Left forelimb (tissue), 1 donor: Measurements from ENCODE around the gene ZNF691.
"Not testable (repeated sequence)": the region's sequence is repeated elsewhere in the genome, so short reads cannot be mapped to it uniquely, and the experiment has no call there.

Source experiments
- DNase-seq: peaks from one replicate; pipeline ENCODE4 v3.0.0-alpha.2; 2018; ENCODE audit warnings: low spot score

ZNF691 gene, protein sequence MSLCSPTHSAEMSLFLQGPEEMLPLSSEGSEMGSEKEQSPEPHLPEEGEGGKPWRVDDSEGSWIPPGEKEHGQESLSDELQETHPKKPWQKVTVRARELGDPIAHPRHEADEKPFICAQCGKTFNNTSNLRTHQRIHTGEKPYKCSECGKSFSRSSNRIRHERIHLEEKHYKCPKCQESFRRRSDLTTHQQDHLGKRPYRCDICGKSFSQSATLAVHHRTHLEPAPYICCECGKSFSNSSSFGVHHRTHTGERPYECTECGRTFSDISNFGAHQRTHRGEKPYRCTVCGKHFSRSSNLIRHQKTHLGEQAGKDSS

DNA sequence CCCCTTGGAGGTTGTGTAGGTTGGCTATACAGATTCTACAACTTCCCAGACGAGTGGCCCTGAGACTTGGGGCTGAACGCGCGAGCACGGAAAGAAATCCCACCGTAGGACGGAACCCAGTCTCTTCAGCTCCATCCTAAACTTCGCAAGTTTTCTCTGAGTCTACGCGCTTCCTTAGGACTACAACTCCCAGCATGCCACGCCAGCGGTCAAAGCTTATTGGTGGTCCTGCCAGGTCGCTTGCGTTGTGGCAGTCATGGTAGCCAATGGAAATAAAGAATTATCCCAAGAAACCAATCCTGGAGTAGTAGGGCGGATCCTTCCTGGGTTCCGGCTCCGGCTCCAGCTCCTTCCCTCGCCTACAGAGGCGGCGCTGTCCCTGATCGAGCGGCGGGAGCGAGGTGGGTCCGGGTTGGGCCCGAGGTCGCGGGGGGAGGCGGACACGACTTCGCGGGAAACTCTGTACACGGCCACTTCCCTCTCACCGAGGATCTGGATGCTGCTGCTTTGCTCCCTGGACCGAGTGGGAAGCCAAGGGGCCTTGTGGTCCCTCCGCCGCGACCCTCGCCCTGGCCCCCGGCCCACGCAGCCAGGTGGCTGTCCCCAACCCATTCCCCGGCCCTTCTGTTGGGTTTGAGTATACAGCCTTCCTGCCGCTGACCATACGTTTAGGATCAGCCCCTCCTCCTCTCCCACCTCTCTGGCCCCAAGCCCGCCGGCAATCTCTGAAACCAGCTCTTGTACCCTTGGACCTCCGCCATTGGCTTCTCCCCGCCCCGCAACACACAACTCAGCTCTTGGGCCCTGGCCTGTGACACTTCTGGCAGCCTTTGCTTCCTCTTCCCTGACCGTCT, at the start of gene ZNF691:
TSS of gene ZNF691 (plus strand) at position 357 of the 854 bp plus-strand sequence. CDS start 3,046 bp downstream, outside the sequence.
- peak; percentile 90 for DNase-seq

DNA sequence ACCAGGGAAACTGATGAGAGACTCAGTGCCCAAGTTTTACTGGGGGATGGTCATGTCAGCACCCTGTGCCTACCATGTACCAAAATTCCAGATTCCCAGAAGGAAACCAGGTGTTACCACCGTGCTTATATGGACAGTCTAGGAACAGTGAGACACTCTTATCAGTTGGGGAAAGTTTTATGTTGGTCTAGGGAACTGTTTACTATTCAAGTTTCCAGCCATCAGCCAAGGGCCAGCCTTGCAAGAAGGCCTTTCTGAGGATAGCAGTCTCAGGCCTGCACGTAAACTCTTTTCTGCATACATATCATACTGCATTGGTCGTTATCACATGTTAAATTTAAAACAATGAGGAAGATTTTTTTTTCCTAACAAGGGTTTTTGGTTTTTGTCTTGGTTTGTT, 49.0 kb upstream of the ZNF691 start:
- no peak for DNase-seq

DNA sequence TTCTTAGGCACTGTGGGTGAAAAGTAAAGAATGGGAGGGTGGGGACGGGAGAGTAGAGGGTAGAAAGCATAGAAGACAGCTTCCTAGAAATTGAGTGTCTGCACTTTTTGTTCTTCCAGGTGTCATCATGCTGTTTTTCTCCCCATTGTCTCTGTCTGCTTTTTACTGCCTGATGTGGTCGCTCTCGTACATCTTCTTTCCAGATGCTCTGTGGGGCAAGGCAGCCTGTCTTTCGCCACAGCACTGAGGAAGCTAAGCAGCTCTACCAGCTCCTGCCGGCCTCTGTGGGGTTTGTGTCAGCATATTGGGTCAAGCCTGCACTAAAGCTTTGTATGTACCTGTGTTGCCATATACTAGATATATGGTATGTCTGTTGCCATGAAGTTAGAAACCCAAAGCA, 48.4 kb upstream of the ZNF691 start:
- DNase-seq, result no peak

DNA sequence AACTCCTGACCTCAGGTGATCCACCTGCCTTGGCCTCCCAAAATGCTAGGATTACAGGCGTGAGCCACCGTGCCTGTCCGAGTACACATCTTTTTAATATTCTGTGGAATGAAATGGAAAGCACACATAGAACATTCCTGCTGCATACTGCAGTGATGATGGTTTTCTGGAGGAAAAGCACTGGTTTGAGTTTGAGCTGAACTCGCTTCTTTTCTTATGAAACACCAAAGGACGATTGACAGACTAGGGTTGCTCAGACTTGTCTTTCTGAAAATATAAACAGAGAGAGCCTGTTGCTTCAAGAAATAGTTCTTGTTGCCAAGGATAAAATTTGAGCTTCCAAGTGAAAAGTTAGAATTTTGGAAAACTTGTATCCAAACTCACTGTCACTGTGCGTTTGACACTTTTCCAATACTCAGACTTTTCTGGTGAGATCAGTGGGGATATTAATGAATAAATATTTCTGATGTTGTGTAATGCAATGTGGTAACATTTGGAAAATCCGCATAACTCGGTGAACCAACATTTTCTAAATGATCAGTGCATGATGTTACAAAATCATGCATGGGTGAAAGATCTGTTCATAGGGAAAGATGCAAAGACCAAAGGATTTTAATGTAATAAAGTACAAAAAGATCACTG, 44.5 kb upstream of the ZNF691 start:
- DNase-seq, result no peak

DNA sequence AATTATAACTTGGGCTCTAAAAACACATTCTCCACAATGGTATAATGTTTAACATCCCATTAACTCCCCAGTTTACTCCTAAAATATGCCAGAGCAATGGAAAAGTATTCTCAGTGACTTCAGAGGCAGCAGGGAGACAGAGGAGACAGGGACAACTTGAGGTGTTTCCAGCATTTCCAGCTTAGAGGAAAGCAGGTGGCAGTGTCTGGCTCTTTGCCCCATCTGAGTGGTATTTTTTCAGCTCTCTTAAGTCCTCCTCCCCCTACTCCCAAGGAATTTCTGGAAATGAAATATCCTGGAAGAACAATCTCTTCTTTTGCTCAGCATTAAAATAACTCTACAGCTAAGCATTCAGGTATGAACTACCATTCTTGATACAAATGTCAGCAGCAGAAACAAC, 40.2 kb upstream of the ZNF691 start:
- DNase-seq, result no peak

DNA sequence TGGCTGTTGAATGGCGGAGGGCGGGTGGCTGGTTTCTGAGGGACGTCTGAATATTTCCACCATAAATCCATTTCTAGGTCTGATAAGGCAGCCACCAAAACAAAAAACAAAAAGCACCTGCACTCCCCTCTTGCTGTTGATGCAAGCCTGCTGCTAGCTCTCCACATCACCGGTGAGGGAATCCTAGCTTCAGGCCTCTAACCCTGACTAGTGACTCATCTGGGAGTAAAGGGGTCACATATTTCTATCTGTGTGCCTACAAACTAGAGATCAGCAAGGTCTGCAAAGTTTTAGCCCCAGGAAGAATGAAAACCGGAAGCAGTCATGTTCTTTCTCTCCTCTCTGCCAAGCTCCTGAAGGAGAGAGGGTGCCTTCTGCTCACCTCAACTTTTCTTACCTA, 39.8 kb upstream of the ZNF691 start:
- no peak for DNase-seq

DNA sequence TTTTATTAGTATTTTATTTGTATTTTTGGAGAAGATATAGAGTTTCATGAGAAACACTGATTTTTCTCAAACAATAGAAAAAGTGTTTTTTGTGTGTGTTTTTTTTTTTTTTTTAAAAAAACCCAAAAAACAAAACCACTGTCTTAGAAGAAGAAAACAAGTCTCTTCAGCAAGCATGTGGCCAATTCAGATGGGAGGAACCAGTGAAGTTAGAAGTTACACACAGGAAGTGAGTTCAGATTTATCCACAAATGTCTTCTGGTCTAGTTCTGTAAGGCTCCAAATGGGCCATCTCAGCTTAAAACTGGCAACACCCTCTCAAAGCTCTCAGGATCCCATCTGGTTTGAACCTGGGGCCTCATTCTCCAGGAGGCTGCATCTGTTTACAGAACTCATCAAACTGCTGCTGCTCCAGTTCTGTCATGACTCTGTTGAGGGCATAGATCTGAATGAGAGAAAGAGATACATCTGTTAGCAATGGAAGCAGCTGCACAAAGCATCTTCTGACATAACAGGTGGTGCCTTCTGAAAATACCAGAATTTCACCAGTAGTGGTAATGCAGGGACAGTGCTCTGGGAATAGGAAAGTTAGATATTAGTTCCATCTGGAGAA, 39.3 kb upstream of the ZNF691 start:
- DNase-seq, result no peak

DNA sequence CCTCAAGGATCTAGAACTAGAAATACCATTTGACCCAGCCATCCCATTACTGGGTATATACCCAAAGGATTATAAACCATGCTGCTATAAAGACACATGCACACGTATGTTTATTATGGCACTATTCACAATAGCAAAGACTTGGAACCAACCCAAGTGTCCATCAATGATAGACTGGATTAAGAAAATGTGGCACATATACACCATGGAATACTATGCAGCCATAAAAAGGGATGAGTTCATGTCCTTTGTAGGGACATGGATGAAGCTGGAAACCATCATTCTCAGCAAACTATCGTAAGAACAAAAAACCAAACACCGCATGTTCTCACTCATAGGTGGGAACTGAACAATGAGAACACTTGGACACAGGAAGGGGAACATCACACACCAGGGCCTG, 31.6 kb upstream of the ZNF691 start:
- not testable (repeated sequence) for DNase-seq

DNA sequence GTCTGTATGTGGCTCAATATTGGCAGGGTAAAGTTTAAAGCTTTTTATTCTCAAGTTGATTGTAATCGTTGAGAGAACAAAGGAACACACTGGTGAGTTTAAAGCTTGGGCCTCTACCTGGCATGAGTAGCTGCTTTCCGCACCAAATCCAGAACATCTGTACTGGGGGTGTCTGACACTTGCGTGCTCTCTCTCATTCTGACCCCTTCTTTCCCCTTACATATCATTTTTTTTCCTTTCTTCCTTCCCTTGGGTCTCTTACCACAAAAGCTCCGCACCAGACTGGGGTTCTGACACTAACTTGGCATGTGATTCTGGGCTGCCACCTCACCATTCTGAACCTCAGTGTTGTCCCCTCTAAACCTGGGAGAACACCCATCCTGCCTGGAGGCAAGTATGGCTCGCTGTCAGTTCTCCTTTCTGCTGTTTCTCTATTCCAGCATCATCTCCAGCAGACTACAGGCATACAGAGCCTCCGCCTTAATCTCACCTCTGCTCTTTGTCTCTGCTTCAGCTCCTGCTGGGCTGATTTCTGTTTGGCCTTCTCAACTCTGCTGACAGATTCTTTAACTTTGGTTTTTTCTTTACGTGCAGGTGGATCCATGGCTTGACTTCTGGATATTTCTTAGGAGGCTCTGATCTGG, 30.4 kb upstream of the ZNF691 start:
- DNase-seq, result no peak

DNA sequence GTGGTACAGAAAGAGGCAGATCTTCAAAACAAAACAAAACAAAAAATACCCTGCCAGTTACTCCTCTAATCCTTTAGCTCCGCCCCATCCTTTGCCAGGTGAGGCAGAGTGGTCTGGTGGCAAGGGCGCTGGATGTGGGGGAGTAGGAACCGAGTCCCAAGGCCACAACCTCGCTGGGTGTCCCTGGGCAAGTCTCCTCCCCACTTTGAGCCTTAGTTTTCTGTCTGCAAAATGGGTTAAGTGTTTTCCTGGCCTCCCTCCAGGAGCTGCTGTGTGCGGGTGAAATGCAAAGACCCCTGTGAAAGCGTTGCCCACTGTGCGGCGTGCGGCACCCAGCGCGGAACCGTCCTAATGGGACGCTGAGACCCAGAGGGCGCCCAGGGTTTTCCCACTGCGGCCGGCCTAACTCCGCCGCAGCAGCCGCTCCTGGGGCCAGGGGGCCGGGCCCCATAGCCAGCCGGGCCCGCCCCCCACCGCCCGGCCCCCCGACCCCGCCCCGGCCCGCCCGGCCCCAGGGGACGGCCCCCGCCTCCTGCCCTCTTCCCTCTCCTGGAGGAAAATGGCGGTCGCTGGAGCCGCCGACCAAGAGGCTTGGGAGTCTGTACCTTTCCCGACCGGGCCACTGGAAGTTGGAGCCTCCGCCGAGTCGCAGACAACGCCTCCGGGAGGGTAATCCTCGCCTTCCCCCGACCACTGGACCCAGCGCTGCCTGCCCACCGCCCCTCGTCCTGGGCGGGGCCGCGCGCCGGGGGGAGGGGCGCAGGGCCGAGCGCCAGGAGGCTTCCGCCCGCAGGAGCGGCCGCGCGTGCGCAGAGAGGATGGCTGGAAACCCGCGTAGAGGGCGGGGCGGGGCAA, 29.6 kb upstream of the ZNF691 start, which contains the start of the genes ERMAP and SVBP:
TSS of gene ERMAP (plus strand) at position 538 of the 855 bp plus-strand sequence. CDS start 13,327 bp downstream, outside the sequence.
TSS of gene SVBP (minus strand) at position 813 of the 855 bp plus-strand sequence. CDS start 853 bp downstream, outside the sequence.
- peak; percentile 98 for DNase-seq

DNA sequence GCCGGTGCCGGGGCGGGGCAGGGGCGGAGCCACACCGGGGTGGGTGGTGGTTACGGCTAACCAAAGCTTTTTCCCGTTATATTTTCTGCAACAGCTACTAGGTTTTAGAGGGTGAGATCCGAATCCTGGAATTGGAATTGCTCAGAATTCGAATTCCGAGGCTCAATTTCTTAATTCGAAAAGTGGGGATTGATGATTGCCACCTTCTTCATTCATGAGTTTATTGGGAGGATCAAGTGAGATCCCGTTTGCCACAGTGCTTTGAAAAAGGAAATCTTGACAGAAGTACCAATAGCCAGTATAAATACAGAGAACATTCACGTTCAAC, 29.0 kb upstream of the ZNF691 start:
- DNase-seq, result no peak

DNA sequence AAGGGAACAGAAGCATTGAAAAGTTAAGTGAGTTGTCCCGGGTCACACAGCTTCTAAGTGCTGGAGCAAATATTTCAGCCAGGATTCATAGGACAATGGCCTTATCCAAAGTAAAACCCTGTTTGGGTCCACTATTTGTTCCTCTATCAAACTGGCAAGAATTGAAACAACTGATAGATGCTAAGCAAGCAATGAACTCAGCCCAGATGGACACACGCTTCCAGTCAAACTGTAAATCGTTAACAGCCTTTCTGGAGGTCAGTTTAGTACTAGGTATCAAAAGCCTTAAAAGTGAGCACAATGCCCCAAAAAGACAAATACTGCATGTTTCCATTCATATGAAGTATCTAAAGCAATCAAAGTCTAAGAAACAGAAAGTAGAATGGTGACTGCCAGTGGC, 28.4 kb upstream of the ZNF691 start:
- no peak for DNase-seq

DNA sequence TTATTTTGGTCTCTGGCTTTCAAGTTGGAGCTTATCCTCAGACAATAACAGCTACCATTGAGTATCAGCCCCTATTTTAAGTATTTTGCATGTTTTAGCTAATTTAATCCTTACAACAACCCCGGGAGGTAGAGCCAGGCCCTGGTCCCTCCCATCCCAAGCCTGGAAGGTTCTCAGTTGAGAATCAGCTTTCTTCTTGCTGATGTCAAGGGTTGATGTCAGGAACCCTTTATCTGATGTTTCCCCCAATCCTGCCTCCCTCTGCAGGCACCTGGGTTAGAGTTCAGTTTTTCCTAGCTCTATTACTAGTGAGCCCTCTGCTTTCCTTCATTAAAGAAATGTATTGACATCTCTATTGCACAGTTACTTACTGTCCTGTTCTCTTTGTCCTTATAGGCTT, 25.6 kb upstream of the ZNF691 start:
- no peak for DNase-seq

DNA sequence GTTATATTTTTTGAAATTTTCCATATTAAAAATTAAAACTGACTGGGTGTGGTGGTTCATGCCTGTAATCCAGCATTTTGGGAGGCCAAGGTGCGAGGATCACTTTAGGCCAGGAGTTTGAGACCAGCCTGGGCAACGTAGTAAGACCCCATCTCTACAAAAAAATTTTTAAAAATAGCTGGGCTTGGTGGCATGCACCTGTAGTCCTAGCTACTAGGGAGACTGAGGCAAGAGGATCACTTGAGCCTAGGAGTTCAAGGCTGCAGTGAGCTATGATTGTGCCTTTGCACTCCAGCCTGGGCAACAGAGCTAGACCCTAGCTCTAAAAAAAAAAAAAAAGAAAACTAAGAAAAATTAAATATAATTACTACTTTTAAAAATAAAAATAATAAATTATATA, 24.7 kb upstream of the ZNF691 start:
- no peak for DNase-seq

DNA sequence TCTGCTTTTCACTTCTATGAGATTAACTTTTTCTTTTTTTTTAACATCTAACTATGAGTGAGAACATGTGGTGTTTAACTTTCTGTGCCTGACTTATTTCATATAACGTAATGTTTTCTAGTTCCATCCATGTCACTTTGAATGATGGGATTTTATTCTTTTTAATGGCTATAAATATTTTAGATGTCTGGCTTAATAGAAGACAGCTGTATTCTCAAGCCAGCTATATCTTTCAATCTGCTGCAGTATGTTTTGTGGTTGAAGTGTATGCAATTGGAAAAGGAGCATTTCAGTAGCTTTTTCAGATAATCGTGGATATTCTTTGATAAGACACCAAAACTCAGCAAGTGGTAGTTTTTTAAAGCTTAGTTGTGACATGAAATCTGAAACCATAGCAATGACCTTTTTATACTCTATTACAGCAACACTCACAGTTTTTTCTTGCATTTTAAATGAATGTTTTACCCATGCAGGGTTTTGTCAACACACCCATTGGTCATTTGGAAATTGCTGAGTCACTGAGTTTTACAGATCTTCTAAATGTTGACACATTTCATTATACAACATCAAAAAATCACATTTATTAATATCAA, 23.5 kb upstream of the ZNF691 start:
- DNase-seq, result no peak

DNA sequence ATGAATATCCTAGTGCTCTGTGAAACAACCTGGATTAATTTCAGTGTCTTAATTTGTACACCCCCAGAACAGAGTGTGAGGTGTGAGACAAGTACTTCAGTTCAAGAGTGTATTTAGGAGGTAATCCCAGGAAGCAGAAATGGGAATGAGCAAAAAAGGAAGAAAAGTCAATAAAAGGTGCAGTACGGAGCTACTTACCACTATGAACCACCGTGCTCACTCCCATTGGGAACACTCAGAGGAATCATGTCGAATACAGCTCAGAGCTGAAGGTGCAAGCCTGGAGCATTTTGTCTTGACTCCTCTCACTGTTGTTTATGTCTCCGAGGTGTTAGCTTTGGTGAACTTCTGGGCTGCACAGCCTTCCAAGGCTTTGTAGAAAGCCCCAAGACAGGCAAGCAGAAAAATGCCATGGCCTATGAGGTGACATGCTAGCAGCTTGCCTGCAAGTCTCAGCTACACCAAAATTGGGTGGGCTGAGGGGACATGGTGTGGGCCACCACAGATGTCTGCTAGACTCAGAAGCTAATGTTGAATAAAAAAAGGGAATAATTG, 21.9 kb upstream of the ZNF691 start:
- DNase-seq, result no peak

DNA sequence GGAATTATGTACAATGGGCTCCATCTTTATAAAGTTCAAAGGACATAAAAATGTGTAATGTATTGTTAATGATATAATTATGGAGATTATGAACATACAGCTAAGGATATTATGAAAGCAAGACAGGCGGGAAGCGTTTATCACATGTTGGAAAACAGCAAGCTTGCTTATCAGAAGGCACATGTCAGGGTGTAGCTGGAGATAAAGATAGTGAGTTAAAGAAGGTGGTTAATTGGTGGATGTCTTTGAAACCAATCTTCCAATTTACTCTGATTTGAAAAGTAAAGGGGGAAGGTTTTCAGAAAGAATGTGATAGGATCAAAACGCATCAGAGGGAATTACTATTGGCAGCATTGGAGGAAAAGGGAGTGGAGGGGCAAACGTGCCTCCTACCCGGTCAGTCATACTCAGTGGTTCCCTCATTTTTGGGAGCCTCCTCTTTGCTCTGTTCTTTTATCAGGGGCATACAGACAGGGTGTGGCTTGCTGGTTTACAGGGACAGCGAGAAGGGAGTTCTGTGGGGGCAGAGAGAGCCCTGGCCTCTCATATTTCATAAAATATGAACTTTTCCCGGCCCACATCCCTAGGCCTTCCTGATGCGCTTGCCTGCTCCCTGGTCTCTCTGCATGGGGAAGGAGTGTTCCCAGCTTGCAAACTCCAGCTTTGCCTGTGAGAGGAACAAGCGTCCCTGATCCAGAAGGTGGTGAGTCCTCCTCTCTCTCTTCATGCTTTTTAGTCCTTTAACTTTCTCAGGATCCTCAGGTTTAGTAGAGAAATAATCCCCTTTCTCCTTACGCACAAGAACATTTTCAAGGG, 21.2 kb upstream of the ZNF691 start:
- DNase-seq, result no peak

DNA sequence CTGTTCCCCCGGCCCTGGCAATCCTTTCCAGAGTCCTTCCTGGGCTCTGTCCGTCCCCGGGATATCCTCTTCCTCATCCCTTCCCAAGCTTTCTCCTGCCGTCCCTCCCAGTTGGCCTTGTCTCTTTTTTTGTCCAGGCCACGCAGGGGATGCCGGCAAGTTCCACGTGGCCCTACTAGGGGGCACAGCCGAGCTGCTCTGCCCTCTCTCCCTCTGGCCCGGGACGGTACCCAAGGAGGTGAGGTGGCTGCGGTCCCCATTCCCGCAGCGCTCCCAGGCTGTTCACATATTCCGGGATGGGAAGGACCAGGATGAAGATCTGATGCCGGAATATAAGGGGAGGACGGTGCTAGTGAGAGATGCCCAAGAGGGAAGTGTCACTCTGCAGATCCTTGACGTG, 15.8 kb upstream of the ZNF691 start:
- no peak for DNase-seq

DNA sequence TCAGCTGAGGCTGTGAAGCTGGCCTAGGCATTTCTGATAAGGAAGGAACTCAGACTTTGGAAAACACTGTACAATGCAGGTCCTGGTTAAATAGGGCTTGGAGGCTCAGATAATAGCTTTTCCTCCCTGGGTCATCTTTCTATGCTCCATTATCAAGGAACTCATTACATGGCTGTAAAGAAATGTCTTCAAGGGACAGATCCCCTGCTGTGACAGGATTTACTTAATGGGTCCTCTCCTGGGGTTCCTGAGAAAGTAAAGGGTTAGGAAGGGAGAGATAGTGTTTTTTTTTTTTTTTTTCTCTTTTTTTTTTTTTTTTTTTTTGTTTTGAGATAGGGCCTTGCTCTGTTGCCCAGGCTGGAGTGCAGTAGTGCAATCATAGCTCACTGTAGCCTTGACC, 15.1 kb upstream of the ZNF691 start:
- DNase-seq, result no peak
